HG03575 (cell line): ENCODE data around the gene EPN3.

Experiments
- ATAC-seq: cut with Tn5 transposase; IDR thresholded peaks from one replicate; pipeline ENCODE4 v1.9.1; 2021; ENCODE audit not compliant: unreplicated experiment, insufficient number of reproducible peaks, low FRiP score; ENCODE audit errors: extremely low read depth

Gene EPN3

DNA sequence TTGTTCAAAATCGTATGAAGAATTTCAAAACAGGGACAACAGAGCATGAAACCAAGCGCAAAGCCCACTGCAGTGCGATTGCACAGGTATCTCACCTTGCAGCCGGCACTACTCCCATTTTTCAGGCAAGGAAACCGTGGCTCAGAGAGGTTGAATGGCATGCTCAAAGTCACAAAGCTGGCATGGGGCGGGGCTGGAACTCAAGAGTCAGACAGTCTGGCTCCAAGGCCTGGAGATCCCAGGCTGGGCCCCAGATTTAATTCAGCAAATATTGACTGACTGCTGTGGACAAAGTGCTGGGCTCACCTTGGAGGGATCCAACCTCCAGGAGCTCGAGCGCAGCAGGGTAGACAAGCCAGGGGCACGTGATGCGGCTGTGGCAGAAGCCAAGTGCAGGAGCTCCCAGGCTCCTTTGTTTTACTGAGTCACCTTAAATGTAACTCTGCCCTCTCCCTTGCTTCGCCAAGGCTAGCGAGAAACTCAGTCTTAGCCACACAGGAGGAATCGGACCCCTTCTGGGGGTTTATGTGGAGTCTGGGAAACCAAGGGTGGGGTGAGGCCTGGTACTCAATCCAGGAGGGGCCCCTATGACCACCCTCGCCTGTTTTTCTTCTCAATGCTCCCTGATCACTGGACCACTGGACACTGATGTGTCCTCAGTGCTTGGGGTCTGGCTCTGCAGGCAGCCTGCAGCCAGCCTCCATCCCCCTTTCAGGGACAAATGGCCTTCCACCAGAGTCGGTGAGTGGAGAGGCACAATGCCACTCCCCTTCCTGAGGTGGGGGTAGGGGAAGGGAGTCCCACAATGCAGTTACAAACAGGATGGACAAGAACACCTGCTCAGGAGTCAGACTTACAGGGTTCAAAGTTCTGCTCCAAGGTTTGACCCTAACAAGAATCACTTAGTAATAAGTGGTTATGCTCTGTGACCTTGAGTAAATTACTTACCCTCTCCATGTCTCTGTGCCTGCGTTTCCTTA lies 10.6 kb downstream of the EPN3 start:
- no peak for ATAC-seq

DNA sequence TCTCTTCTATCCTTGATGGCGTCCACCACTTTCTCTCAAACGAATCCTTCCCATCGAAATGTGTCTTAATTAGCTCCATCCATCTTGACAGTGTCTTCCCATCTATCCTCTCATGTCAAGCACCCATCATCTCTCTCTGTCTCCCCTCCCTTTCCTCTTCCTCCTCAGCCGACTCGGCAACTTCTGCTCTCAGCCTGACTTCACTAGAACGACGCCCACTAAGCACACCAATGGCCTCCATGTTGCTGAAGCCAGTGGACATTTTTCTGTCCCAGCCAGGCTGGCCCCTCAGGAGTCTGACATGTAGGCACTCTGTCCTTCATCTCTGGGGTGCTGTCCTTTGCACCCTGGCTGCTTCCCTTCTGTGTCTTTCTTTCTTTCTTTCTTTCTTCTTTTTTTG lies 12.0 kb downstream of the EPN3 start:
- ATAC-seq, result no peak

DNA sequence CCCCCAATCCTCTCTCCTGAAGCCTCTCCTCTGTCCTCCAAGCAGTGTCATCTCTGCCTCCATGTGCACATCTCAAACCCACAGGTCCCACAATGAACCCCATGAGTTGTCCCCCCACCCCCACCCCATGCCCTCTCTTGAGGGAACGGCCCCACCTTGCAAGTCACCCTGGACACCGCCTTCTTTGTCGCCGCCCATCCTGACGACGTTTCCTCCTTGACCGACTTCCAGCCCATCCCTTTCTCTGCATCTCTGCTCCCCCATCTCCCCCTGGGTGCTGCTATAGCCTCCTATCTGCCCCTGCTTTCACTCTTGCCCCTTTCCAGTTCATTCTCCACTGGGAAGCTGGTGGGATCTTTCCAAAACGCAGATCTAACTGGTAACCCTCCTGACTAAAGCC lies 12.8 kb downstream of the EPN3 start:
- no peak for ATAC-seq

DNA sequence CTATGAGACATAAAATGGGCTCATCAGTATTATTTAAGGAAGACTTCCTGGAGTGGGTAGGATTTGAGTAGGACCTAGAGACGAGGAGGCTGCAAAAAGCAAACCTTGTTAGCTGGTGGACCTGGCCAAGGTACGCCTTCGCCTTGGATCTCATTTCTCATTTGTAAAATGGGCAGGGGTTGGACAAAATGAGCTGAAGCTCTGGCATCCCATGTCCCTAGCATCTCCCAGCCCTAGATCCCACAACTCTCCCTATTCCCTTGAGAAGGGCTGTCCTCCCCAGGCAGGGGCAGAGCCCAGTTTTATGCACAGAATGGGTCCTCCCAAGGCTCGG lies 14.1 kb downstream of the EPN3 start:
- ATAC-seq, result no peak

DNA sequence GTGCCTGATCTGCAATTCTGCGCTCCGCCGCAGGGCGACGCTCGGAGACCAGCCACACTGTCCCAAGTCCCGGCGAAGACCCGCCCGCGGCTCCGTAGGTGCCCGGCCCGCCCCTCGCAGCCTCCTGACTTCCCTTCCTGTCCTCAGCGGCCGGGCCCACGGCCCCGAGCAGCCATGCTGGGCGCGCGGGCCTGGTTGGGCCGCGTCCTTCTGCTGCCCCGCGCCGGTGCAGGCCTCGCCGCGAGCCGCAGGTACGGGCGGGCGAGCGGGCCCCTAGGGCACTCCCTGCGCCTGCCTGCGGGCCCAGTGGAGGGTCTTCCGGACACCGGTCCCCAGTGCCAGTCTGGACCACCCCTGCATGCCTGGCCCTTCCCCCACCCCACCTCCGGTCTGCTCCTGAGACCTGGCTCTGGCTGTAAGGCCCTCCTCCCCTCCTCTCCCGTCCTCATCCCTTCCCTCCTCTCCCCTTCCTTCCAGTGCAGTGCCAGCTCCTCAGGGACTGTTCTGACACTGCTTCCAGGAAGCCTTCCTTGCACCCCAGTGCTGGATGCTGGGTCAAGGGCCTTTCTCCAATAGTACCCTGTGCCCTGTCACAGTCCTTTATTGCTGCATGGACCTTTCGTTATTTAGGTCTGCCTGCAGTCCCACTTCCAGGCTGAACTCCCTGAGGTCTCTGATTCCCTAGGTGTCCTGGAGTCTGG lies 14.7 kb downstream of the EPN3 start, which contains the start of gene SPATA20:
SPATA20 (plus strand) TSS at position 140 of the 701 bp plus-strand sequence; CDS start at position 175, 35 bp downstream.
- ATAC-seq, result no peak

DNA sequence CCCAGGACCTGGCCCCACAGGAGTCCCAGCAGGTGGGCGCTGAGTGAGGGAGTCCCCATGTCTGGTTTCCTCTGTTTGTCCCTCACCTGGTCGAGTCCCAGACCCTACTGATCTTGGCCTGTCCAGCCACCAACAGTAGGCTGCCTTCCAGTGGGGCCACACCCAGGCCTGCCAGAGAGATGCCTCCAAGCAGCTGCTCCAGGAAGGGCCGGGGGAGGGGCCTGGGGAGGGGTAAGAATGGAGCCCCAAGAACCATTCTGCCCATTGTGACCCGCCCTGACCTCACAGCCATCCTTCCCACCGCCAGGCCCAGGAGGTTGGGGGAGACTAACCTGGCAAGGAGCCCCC lies 15.2 kb downstream of the EPN3 start:
- ATAC-seq, result no peak

DNA sequence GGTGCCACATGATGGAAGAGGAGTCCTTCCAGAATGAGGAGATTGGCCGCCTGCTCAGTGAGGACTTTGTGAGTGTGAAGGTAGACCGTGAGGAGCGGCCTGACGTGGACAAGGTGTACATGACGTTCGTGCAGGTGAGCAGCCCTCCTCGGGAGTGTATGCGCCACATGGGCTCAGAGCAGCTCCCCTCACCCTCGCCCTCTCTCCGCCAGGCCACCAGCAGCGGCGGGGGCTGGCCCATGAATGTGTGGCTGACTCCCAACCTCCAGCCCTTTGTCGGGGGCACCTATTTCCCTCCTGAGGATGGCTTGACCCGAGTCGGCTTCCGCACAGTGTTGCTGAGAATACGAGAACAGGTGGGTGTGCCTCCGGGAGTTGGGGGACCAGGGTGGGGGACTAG lies 16.3 kb downstream of the EPN3 start:
- ATAC-seq, result no peak

GRCh38 chr17:50549256-50549941 lies 16.9 kb downstream of the EPN3 start:
- ATAC-seq, result no peak

DNA sequence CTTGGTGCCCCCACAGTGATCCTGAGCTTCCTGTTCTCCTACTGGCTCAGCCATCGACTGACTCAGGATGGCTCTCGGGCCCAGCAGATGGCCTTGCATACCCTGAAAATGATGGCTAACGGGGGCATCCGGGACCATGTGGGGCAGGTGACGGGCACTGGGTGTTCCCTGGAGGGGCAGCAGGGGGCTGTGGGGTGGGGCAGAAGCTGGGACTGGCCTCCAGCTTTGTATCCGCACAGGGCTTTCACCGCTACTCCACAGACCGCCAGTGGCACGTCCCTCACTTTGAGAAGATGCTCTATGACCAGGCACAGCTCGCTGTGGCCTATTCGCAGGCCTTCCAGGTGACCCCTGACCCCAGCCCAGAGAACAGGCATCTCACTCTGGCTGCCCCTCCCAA lies 17.4 kb downstream of the EPN3 start:
- ATAC-seq, result no peak

GRCh38 chr17:50550661-50551432 lies 18.3 kb downstream of the EPN3 start:
- ATAC-seq, result no peak

- ATAC-seq, result no peak
These were observed 18.9 kb downstream of the EPN3 start for GRCh38 chr17:50551433-50551815.

- no peak for ATAC-seq
These were observed 19.3 kb downstream of the EPN3 start for GRCh38 chr17:50551884-50552283.

DNA sequence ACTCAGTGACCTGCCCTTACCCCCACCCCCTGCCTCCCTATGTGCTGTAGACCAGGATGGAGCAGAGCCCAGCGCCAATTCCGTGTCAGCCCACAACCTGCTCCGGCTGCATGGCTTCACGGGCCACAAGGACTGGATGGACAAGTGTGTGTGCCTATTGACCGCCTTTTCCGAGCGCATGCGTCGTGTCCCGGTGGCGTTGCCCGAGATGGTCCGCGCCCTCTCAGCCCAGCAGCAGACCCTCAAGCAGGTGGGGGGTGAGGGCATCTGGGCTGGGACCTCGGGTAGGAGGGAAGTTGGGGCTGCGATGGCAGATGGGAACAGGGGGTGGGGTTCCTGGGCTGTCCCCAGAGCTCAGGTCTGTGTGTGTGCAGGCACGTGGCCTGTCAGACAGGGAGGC lies 21.7 kb downstream of the EPN3 start:
- ATAC-seq, result no peak

DNA sequence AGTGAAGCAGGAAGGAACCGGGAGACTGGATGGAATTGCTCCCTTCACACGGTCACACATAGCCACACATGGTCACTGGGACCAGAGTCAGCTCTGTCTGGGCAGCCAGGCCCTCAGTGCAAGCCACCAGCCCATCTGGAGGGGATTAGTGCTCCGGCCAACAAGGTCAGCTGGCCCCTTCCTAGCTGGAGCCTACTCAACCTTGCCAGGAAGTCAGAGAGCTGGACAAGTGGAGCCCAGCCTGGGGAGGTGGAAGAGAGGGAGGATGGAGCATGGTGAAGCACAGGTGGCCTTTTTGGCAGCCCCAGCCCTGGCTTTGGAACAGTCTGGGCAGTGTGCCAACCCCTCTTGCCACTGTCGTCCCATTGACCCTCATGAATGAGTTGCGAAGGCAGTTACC lies 24.3 kb downstream of the EPN3 start:
- ATAC-seq, result no peak

DNA sequence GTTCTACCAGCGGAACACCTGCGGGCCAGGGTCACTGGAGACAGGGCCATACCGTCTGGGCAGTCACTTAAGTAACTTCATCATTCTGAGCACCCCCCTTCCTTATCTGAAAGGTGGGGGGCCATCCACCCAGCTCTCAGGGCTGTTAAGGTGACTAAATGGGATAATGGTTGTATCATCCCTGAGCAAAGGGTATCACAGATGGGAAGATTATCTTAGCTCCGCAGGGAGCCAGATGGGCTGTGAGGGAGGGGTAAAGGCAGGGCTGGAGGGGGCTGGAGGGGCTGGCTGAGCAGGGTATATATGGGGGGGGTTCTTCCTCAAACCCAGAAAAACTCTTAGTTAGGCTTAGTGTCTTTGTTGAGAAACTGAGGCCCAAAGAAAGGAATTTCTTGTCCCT lies 25.1 kb downstream of the EPN3 start:
- ATAC-seq, result no peak

- ATAC-seq, result no peak
These were observed 25.6 kb downstream of the EPN3 start for GRCh38 chr17:50558091-50558490.

DNA sequence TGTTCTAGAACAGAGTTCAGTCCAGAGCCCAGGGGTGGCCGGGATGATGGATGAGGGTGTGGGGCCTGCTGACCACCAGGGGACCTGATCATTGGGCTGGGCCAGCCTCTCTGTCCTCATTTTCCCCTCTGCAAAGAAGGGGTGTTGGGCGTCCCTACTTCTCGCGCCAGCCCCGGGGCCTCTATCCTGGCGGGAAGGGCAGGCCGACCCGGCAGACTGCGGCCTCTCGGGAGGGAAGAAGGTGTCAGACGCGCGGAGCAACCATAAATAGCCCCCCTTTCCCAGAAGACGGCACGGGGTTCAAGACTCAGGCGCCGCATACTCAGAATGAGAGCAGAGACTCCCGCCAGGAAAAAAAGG lies 26.0 kb downstream of the EPN3 start:
- no peak for ATAC-seq

DNA sequence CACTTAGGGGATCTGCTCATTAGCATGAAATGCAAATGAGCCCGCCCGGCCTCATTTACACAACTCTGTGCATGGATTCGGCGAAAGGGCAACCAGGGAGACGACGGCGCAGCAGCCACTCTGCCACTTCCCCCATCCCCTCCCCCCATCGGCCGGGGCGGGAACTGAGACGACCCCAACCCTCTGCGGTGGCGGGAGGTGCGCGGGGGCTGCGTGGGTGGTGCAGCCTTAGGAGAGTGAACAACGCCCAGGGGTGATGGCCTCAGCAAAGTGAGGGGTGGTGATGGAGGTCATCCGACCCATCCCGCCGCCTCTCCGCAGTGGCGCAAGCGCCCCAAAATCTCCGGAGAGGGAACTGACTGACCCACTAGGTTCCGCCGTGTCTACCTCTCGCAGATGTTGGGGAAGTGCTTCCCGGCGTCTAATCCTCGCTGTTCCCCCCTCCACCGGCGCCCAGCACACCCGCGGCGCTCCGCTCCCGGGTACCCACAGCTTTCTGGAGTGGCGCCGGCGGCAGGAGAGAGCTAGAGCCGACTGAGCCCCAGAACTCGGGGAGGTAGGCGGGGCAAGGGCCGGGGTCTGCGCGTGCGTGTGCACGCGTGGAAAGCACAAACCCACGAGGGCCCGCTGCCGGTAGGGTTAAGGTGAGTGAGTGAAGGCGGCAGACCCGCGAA lies 26.5 kb downstream of the EPN3 start:
- no peak for ATAC-seq

- no peak for ATAC-seq
These were observed 27.2 kb downstream of the EPN3 start for GRCh38 chr17:50559674-50560184.
